Duodenal mucosa (tissue), 2 donors: ENCODE data around the gene HSPB1.
"Not testable (repeated sequence)": the region's sequence is repeated elsewhere in the genome, so short reads cannot be mapped to it uniquely, and the experiment has no call there.

Experiments used
- H3K27ac ChIP-seq: one replicate; pipeline ENCODE4 v1.7.0; 2013; ENCODE audit warnings: low read depth, low read length
- H3K27me3 ChIP-seq, 2 donors: one replicate each; pipeline ENCODE4 v1.7.0; 2013; ENCODE audit warnings: low read length in 2 of 2, control low read depth in 1 of 2; ENCODE audit not compliant: insufficient read depth in 2 of 2, control insufficient read depth in 1 of 2
- H3K36me3 ChIP-seq, 2 donors: one replicate each; pipeline ENCODE4 v1.7.0; 2013; ENCODE audit warnings: low read length in 2 of 2, control low read depth in 1 of 2; ENCODE audit not compliant: insufficient read depth in 2 of 2, control insufficient read depth in 1 of 2
- H3K4me1 ChIP-seq, 2 donors: one replicate each; pipeline ENCODE4 v1.7.0; 2013; ENCODE audit warnings: low read length in 2 of 2, control low read depth in 1 of 2; ENCODE audit not compliant: insufficient read depth in 2 of 2, control insufficient read depth in 1 of 2
- H3K4me3 ChIP-seq, 2 donors: one replicate each; pipeline ENCODE4 v1.7.0; 2013; ENCODE audit warnings: low read length in 2 of 2, low read depth in 1 of 2
- H3K9ac ChIP-seq, 2 donors: one replicate each; pipeline ENCODE4 v1.7.0; 2013; ENCODE audit warnings: low read length in 2 of 2, low read depth in 1 of 2
- H3K9me3 ChIP-seq, 2 donors: one replicate each; pipeline ENCODE4 v1.7.0; 2013; ENCODE audit warnings: low read length in 2 of 2, control low read depth in 1 of 2; ENCODE audit not compliant: control insufficient read depth in 1 of 2

The HSPB1 gene

DNA sequence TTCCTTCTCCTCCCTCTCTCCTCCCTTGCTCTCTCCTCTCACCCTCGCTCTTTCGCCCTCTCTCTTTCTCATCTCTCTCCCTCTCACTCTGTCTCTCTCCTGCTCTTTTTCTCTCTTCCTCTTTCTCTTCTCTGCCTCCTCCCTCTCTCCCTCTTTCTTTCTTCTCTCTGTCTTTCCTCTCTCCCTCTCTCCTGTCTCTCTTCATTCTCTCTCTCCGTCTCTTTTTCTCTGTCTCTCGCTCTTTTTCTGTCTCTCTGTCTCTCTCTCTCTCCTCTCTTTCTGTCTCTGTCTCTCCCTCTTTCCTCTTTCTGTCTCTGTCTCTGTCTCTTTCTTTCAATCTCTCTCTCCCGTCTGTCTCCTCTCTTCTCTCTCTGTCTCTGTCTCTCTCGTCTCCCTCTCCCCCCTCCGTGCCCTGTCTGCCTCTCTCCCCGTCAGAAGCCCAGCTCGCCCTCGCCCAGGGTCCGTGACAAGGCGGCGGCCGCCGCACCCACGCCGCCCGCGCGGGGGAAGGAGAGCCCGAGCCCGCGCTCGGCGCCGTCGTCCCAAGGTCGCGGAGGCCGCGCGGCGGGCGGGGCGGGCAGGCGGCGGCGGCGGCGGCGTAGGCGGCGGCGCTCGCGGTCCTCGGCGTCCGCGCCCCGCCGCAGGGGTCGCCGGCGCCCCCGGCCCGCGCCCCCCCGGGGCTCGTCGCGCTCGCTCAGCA is 21.3 kb upstream of the HSPB1 start:
- no peaks in the 10 kb centered on the region for H3K9me3 ChIP-seq
- H3K4me3 ChIP-seq: peak overlapping the region; percentile 29 to 36
- H3K27me3 ChIP-seq: peaks cover 33 to 36% of the 10 kb centered on the region in 2 donors
- H3K36me3 ChIP-seq: no peaks in the 10 kb centered on the region
- peaks cover 6 to 9% of the 10 kb centered on the region in 2 donors for H3K4me1 ChIP-seq
- H3K9ac ChIP-seq: no peak overlapping the region
- H3K27ac ChIP-seq: no peak overlapping the region

DNA sequence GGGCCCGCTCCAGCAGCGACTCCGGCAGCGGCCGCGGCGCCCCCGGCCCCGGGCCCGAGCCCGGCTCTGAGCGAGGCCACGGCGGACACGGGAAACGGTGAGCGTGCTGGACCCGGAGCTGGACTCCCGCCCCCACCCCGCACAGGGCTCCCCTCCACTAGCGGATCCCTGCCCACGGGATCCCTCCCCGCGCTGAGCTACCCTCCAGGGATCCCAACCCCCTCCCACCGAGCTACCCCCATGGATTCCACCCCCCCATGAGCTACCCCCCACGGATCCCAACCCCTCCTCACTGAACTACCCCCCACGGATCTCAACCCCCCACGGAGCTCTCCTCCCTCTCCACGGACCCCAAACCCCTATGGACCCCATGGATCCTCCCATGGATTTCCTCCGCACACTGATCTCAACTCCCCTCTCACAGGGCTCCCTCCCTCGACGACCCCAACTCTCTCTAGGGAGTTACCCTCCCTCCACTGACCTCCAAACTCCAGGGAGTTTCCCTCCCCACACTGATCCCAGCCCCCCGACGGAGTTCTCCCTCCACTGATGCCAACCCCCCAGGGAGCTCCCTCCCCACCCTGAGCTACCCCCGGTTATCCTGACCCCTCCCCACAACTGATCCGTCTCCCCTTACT is 20.6 kb upstream of the HSPB1 start:
- Histone ChIP-seq H3K9me3 (no peaks in the 10 kb centered on the region), H3K27ac (no peak overlapping the region), H3K9ac (no peak overlapping the region), H3K36me3 (no peaks in the 10 kb centered on the region), H3K4me3 (peak overlapping the region; percentile 22 to 50), H3K4me1 (peaks cover 6 to 9% of the 10 kb centered on the region in 2 donors), H3K27me3 (peaks cover 33% of the 10 kb centered on the region in 2 donors)

DNA sequence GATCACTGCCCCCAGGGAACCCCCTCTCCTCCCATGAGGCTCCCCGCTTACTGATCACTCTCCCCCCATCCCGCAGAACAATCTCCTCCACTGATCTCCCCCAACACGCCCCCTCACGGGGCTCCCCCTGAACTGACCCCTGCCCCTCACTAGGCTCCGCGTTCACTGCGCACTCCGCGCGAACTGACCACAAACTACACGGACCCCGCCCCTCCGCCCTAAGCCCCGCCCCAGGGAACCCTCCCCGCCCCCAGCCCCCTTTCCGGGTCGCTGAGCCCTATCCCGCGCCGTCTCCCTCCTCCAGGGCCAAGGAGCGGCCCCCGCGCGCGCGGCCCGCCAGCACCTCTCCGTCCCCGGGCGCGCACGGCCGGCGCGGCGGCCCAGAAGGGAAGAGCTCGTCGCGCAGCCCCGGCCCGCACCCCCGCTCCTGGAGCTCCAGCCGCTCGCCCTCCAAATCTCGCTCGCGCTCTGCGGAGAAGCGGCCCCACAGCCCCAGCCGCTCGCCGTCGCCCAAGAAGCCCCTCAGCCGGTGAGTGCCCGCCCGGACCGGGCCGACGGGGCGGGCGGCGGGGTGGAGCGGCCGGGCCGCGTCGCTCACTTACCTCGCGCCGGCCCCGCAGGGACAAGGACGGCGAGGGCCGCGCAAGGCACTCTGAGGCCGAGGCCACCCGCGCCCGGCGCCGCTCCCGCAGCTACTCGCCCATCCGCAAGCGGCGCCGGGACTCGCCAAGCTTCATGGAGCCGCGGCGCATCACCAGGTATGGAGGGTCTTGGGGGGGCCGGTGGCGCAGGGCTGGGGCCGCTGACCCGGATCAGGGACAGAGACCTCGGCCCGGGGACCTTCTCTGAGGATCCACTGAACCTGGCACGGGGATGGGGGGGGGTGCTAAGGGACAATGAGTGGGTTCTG is 19.9 kb upstream of the HSPB1 start:
- Histone ChIP-seq H3K36me3 (no peaks in the 10 kb centered on the region), H3K27ac (no peak overlapping the region), H3K9ac (no peak overlapping the region), H3K27me3 (peaks cover 33% of the 10 kb centered on the region in 2 donors), H3K9me3 (no peaks in the 10 kb centered on the region), H3K4me3 (peak overlapping the region; percentile 22 to 50), H3K4me1 (peaks cover 6 to 9% of the 10 kb centered on the region in 2 donors)

DNA sequence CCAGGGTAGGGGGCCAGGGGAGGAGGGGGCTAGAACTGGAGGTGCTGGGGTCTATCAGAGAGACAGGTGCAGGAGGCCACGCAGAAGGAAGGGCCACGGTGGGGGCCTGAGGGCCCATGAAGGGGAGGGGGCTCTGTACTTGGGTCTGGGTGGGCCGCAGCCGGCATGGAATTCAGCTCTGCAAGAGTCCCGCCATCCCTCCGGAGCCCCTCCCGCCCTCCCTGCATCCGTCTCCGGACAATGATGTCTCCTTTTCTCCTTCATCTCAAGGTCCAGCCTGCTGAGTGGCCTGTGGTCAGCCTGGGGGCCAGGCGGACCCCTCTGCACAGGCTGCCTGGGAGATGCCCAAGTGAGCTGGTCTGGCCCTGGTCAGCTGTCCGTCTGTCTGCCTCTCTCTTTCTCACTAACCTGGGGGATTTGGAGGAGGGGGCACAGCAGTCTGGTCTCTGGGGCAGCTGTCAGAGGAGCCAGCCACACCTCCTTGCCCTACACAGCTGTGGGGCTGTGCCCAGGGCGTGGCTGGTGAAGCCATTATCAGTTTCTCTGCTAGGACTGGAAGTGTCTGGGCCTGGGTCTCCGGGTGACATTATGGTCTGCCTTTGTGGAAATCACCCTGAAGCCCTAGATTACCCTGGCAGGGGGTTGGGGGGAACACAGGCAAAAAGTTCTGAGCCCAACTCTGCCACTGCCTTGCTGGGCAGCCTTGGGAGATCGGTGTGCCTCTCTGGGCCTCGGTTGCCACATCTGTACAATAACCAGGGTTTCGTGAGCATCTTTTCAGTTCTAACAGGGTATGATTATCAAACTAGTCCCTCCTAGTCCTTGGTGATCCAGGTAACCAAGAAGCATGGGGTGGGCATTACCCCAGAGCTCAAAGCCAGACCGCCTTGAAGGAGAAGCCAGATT is 19.0 kb upstream of the HSPB1 start:
- no peaks in the 10 kb centered on the region for H3K36me3 ChIP-seq
- peaks cover 31% of the 10 kb centered on the region in 2 donors for H3K27me3 ChIP-seq
- H3K9me3 ChIP-seq: no peaks in the 10 kb centered on the region
- peaks cover 6 to 9% of the 10 kb centered on the region in 2 donors for H3K4me1 ChIP-seq
- H3K9ac ChIP-seq: no peak overlapping the region
- H3K27ac ChIP-seq: no peak overlapping the region
- no peak overlapping the region for H3K4me3 ChIP-seq

DNA sequence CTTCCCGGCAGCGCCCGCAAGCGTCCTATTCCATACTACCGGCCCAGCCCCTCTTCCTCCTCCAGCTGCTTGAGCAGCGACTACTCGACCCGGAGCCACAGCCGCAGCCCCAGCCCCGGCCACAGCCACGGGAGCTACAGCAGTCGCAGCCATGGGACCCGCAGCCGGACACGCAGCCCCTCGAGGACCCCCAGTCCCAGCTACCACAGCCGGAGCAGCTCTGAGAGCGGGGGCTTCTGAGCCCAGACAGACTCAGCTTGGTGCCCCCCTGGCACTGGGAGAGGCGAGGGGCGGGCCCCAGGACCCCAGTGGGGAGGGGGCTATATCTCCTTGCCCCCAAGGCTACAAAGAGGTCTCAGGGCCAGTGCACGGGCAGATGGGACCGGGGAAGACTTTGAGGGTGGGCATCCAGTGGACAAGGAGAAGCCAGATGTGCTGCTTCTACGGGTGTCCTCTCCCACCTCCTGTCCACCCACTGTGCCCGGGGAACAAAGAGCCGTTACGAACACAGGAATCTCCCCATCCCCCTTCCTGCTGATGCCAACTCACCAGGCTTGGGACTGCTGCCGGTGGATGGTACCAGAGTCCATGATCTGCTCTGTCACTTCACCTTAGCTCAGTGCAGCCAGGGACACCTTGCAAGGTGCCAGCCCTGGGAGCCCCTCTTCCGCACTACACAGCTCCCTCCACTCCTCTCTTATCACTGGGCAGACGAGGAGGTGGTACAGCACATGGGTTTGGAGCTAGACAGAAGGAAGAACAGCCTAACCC is 16.7 kb upstream of the HSPB1 start:
- no peaks in the 10 kb centered on the region for H3K36me3 ChIP-seq
- H3K9ac ChIP-seq: no peak overlapping the region
- no peaks in the 10 kb centered on the region for H3K9me3 ChIP-seq
- H3K4me1 ChIP-seq: peaks cover 6 to 9% of the 10 kb centered on the region in 2 donors
- peaks cover 21 to 26% of the 10 kb centered on the region in 2 donors for H3K27me3 ChIP-seq
- no peak overlapping the region for H3K27ac ChIP-seq
- H3K4me3 ChIP-seq: no peak overlapping the region

DNA sequence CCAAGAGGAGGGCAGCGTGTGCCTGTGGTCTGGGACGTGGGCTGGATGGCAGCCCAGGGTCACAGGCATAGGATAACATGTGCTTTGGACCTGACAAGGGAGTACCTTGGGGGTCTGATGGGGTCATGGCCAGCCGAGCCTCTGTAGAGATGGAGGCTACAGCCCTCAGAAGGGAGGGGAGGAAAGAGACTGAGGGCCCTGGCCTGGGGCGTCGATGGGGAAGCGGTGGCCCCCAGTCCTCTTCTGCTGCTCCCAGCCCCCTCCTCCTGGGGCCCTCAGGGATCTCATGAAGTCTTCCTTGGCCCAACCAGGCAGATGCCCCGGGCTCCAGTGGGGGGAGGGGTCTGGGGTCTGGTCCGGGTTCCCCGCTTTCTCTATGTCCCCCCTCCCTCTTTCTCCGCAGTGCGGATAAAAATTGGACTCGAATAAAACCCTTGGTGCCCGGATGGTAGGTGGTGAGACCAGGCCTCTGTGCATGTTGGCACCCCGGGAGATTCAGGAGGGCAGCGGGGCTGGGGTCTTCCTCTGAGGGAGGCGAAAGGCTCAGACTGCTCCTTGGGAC is 15.6 kb upstream of the HSPB1 start:
- Histone ChIP-seq H3K36me3 (no peaks in the 10 kb centered on the region), H3K27ac (no peak overlapping the region), H3K27me3 (peaks cover 15 to 18% of the 10 kb centered on the region in 2 donors), H3K4me1 (peaks cover 4 to 11% of the 10 kb centered on the region in 2 donors), H3K4me3 (no peak overlapping the region), H3K9ac (no peak overlapping the region), H3K9me3 (no peaks in the 10 kb centered on the region)

DNA sequence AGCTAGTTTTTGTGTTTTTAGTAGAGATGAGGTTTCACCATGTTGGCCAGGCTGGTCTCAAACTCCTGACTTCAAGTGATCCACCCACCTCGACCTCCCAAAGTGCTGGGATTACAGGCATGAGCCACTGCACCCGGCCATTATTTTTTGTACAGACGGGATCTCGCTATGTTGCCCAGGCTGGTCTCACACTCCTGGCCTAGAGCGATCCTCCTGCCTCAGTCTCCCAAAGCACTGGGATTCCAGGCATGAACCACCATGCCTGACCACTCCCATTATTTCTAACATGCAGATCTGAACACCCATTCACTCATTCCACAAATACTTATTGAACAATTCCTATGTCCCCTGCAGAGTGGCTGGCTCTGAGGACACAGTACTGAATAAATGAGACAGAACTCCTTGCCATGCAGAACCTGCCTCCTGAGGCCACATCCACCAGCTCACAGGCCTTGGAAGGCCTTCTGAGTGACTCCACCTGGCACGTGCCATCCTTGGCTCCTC is 11.6 kb upstream of the HSPB1 start:
- H3K4me1 ChIP-seq: peaks cover 15 to 19% of the 10 kb centered on the region in 2 donors
- H3K9ac ChIP-seq: peak overlapping the region in 1 of 2 donors; percentile 40
- H3K36me3 ChIP-seq, H3K27me3 ChIP-seq, H3K9me3 ChIP-seq, H3K27ac ChIP-seq, H3K4me3 ChIP-seq: not testable (repeated sequence)

DNA sequence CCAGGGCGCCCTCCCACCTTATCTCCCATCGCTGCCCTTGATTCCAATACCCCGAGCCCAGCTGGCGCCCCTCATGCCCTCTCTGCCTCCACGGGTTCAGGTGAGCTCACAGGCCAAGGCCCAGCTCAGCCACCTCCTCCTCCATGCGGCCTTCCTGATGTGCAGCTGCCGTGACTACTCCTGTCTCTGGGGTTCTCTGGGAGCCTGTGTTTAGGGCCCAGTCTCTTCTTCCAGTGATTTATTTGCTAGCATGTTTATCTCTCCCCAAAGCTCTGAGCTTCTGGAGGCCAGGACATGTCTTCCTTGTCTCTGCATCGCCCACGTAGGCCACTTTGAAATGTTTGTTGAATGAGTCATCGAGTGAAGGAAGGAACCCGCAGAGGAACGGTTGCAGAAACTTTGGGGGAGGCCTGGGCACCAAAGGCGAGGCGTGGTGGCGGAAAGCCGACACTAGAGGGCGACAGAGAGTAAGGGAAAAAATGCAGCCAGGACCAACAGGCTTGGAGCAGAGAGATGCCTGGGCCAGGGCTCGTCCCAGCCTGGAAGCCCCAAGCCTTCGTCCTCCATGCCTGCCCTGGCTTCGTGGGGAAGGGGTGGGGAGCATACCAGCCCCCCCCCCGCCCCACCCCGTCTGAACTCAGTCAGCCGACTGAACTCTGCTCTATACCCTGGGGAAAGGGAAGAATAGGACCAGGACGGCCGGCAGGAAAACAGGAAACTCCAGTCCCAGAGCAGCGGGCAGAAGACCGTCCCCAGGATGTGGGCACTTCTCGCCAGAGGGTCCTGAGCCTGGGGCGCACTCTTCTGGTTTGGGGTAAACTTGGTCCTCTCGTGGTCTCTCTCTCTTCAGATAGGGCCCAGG is 10.9 kb upstream of the HSPB1 start:
- peak overlapping the region; percentile 7 to 15 for H3K4me3 ChIP-seq
- no peaks in the 10 kb centered on the region for H3K36me3 ChIP-seq
- H3K27ac ChIP-seq: peak overlapping the region; percentile 91
- H3K4me1 ChIP-seq: peaks cover 17 to 20% of the 10 kb centered on the region in 2 donors
- H3K27me3 ChIP-seq: no peaks in the 10 kb centered on the region
- peak overlapping the region; percentile 51 to 52 for H3K9ac ChIP-seq
- no peaks in the 10 kb centered on the region for H3K9me3 ChIP-seq
